A549 (cell line): ENCODE measurements around the gene STK4.

Experiments
- CEBPB ChIP-seq, 2 experiments: fragments of >200 bp in 1 of 2; sonication (Bioruptor Twin) in 1 of 2; formaldehyde crosslinking in 1 of 2; IDR thresholded peaks; 2 replicates each; pipeline ENCODE4 v1.6.1; 2012 to 2016
- CHD2 ChIP-seq: fragments of 150-350 bp; IDR thresholded peaks from 2 replicates; pipeline ENCODE4 v1.6.1; 2014; ENCODE audit warnings: low read length; ENCODE audit not compliant: partially characterized antibody
- CTCF ChIP-seq: fragments of >200 bp; sonication (Bioruptor Twin); formaldehyde crosslinking; IDR thresholded peaks from 3 replicates; pipeline ENCODE4 v1.5.1; 2016
- ELK1 ChIP-seq: fragments of 150-350 bp; IDR thresholded peaks from 2 replicates; pipeline ENCODE4 v1.6.1; 2014; ENCODE audit warnings: low read depth, mild to moderate bottlenecking, low read length
- EP300 ChIP-seq, 2 experiments: fragments of >200 bp; sonication (Bioruptor Twin); formaldehyde crosslinking; IDR thresholded peaks; 2 replicates in 1 of 2; 3 replicates in 1 of 2; pipeline ENCODE4 v1.6.1; 2016 to 2017
- HOXA7 ChIP-seq: fragments of 250-450 bp; sonication (Bioruptor Pico); IDR thresholded peaks from 2 replicates; pipeline ENCODE4 v1.5.0; 2020; ENCODE audit warnings: mild to moderate bottlenecking, moderate library complexity
- JUN ChIP-seq, 2 experiments: fragments of >200 bp; sonication (Bioruptor Twin); formaldehyde crosslinking; IDR thresholded peaks; 2 replicates in 1 of 2; 3 replicates in 1 of 2; pipeline ENCODE4 v1.6.1; 2016 to 2017
- MAFK ChIP-seq: fragments of 450-650 bp; IDR thresholded peaks from 2 replicates; pipeline ENCODE4 v1.6.1; 2014; ENCODE audit not compliant: partially characterized antibody
- MAX ChIP-seq: IDR thresholded peaks from 2 replicates; pipeline ENCODE4 v1.6.1; 2012
- PBX3 ChIP-seq: IDR thresholded peaks from 2 replicates; pipeline ENCODE4 v1.6.1; 2012
- TP53 ChIP-seq: fragments of 250-450 bp; sonication (Bioruptor Pico); IDR thresholded peaks from 2 replicates; pipeline ENCODE4 v1.5.0; 2021; ENCODE audit warnings: mild to moderate bottlenecking, moderate library complexity
- USF2 ChIP-seq: fragments of 450-650 bp; IDR thresholded peaks from 2 replicates; pipeline ENCODE4 v1.6.1; 2014; ENCODE audit warnings: antibody characterized with exemption

- TF ChIP-seq MAFK, result no peak
- TF ChIP-seq JUN (IDR thresholded peaks at IDR 0.05), result no peak
- TF ChIP-seq CTCF, result no peak
- TF ChIP-seq TP53 (CRISPR knock-in tag), result no peak
- no peak for TF ChIP-seq EP300 (IDR thresholded peaks at IDR 0.05)
- no peak for TF ChIP-seq USF2
- no peak for TF ChIP-seq MAX
- TF ChIP-seq ELK1, result no peak
- no peak for TF ChIP-seq PBX3
- TF ChIP-seq HOXA7 (CRISPR knock-in tag), result no peak
- TF ChIP-seq CHD2, result no peak
- TF ChIP-seq CEBPB (IDR thresholded peaks at IDR 0.05), result no peak
Observed at GRCh38 chr20:45059022-45059728, 92.9 kb downstream of the STK4 start.
